SK-N-SH (cell line): ENCODE measurements around the gene PPY.

Experiments used
- CTCF ChIP-seq: fragments of 200-600 bp; sonication (generic); IDR thresholded peaks from 2 replicates; pipeline ENCODE4 v1.6.1; 2017; ENCODE audit warnings: antibody characterized with exemption, mild to moderate bottlenecking, moderate library complexity
- RCOR1 ChIP-seq: fragments of 150-350 bp; IDR thresholded peaks from 2 replicates; pipeline ENCODE4 v1.6.1; 2017; ENCODE audit warnings: antibody characterized with exemption, low read length
- SMC3 ChIP-seq: IDR thresholded peaks from 2 replicates; pipeline ENCODE4 v1.6.1; 2012; ENCODE audit warnings: low read depth, low read length, improper control_type of control experiment
- USF2 ChIP-seq: fragments of 150-350 bp; IDR thresholded peaks from 2 replicates; pipeline ENCODE4 v1.6.1; 2017; ENCODE audit warnings: antibody characterized with exemption, low read length, low read depth, borderline replicate concordance

- TF ChIP-seq SMC3 (no peak), USF2 (no peak), RCOR1 (no peak), CTCF (no peak)
These were observed 13.9 kb upstream of the PPY start for GRCh38 chr17:43956222-43956621.
